ENCODE data around the gene C16orf89.

DNA sequence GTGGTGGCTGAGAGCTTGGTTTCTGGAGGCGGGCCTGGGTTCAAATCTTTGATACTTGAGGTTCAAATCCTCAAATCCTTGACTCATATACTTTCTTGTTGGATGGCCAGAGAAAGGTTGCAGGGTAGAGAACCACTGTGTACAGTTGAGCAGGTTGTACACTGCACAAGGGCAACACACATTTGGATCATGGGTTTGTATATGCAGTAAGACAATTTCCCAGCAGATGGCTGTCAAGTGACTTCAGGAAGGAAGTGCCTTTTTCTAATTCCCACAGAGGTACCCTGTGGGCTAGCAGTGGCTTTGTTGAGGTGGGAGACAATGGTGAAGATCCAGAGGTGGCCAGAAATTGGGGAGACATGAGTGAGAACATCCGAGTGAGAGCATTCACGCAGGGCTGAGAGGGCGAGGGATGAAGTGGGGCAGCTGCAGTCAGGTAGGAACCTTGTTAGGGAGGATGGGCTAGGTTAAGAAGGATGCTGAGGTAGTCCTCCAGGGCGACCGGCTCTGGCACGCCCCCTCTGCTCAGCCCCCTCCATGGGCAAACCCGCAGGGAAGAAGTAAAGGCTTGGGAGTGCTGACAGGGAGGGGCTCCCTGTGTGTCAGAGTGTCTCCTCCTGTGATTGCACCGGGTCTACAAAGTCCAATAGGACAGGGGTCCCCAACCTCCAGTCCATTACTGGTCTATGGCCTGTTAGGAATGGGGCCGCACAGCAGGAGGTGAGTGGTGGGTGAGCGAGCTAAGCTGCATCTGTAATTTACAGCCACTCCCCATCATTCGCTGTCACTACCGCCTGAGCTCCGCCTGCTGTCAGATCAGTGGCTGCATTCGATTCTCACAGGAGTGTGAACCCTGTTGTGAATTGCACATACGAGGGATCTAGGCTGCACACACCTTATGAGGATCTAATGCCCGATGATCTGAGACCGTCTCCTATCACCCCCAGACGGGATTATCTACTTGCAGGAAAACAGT, 2.7 kb downstream of the C16orf89 start:
- TF ChIP-seq, protein P1, sequence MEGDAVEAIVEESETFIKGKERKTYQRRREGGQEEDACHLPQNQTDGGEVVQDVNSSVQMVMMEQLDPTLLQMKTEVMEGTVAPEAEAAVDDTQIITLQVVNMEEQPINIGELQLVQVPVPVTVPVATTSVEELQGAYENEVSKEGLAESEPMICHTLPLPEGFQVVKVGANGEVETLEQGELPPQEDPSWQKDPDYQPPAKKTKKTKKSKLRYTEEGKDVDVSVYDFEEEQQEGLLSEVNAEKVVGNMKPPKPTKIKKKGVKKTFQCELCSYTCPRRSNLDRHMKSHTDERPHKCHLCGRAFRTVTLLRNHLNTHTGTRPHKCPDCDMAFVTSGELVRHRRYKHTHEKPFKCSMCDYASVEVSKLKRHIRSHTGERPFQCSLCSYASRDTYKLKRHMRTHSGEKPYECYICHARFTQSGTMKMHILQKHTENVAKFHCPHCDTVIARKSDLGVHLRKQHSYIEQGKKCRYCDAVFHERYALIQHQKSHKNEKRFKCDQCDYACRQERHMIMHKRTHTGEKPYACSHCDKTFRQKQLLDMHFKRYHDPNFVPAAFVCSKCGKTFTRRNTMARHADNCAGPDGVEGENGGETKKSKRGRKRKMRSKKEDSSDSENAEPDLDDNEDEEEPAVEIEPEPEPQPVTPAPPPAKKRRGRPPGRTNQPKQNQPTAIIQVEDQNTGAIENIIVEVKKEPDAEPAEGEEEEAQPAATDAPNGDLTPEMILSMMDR (IDR thresholded peaks at IDR 0.05), result no peak
- TF ChIP-seq POLR2A (IDR thresholded peaks at IDR 0.05), result no peak

All from body of pancreas (tissue), 4 donors.